Pulmonary artery endothelial cell (primary cell): ENCODE data around the gene RYR1. TPM values are rescaled to one million over a fixed set of nuclear protein-coding genes. Genes with fewer than 3 reads are reported as not detected.

ENCODE experiments used
- DNase-seq: peaks from one replicate; pipeline ENCODE4 v3.0.0-alpha.2; 2011; ENCODE audit warnings: low read depth, low spot score
- total RNA-seq: library from RNA; depleted of rRNA; stranded (reverse); fragments of >200 nt; gene quantifications from 2 replicates; pipeline ENCODE4 v1.2.3, GENCODE V29; 2014

Gene RYR1
- total RNA-seq: 0.26 TPM in 1 of 2 replicates, not detected in the other

DNA sequence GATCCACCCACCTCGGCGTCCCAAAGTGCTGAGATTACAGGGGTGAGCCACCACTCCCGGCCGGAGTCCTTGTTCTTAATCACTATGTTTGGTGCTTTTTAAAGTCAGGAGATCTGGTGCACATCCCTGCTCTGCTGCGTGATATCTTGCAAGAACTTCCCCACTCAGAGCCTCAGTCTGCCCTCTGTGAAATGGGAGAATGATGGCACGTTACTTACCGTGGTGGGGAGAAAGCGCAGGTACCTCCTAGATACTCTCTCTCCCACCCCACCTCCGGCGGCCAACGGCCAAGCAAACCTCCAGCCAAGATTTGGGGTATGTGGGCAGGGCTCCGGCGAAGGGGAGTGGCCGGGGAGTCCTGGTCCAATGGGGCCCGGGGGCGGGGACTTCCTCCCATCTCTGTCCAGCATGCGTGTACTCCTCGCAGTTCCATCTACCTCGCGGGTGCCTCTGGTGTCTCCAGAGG is at the start of gene RYR1:
Gene RYR1, plus strand, starts transcription at position 424 of the 466 bp plus-strand sequence. CDS start 139 bp downstream, outside the sequence.
- DNase-seq: no peak

DNA sequence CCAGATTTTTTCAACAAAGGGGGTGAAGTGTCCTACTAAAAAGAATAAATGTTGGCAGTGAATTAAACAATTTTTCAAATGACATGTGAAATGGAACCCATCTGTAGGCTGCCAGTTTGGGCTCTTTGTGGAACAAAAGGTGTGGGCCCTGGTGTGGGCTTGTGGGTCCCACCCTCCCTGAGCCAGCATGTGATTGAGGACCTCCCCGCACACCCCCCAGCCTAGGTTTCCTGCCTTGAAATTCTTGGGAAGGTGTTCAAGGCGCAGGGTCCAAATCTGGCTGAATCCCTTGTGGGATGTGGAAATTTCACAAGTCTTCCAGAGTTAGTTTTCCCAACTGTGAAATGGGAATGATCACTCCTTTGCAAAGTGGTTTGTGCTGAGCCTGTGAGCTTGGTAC is 49.7 kb upstream of the RYR1 start:
- no peak for DNase-seq

DNA sequence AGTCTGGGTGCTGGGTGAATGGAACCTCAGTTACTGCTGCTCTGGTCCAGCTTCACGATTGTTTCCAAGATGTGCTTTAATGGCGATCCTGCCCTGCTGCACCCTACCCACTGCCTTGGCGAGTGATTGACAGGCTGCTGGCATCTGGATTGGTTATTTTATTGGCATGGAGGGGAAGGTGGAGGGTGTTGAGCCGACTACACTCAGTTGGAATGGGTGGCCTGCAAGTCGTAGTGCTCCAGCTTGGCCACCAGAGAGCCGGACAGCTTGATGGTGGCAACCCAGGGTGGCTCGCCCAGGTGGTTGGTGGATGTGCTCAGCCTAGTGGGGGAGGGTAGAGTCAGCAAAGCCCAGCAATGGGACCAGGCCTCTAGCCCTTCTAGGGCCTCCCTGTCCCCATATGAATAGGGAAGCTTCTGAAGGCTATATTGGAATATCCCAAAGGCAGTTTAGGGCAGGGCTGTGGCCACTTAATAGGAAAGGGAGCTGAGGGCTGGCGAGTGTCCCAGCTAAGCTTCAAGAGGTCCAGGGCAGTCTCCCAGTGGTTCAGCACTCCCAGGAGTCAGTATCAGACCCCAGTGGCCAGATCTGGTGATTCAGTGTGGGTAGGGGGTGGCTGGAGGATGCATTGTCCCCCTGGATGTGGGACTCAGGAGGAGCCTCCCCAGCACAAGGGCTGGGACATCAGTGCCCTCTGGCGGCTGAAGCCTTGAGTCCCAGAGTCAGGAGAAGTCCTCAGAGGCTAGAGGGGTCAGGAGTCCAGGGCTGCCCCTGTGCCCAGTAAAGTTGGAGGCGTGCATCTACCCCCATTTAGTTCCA is 49.1 kb upstream of the RYR1 start:
- no peak for DNase-seq

DNA sequence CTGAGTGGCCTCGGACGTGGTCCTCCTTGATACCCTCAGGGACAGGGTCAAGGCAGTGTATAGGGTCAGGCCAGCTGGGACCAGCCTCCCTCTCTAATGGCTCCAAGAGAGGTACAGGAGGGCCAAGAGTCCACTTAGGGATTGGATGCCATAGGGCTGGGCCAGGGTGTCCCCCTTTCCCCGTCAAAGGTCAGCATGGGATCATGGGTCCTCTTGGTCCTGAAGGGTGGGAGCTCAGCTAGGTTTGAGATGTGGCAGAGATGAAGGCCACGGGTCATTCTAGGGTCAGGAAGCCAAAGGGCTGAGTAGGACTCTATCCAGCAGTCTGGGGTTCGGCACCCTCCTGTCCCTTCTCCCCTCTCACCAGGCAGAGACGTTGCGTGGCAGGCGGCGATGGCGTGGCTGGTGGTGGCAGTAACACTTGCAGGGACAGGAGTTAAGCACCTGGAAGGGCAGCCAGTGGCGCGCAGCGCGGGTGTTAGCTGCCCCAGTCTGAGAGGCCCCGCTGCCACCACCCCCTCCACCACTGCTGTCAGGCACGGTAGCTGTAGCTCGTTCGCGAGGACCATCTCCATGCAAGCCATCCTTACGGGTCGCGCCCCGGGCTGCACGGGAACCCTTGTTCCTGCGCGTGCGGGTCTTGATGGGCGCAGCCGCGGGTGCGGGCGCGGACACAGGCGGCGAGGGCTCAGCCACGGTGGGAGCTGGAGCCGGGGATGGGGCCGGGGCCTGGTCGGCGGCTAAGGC is 48.3 kb upstream of the RYR1 start:
- DNase-seq: no peak

DNA sequence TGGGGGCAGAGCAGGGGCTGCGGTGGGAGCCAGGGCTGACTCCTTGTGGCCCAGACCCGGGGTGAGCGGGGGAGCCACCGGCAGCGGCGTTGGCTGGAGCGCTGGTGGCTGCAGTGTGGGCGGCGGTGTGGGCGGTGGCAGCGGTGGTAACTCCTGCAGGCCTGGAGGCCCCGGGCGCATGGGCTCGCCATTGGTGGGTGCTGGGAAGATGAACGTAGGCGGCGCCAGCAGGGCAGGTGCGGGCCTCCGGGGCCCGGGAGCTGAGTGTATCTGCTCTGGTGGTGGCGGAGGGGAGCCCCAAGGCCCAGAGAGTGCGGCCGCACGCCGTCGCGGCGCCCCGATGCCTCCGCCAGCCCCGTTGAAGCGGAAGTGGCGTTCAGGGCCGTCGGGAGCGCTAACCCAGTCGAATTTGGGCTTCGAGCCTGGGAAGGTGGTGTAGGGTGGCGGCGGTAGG is 47.7 kb upstream of the RYR1 start:
- no peak for DNase-seq

DNA sequence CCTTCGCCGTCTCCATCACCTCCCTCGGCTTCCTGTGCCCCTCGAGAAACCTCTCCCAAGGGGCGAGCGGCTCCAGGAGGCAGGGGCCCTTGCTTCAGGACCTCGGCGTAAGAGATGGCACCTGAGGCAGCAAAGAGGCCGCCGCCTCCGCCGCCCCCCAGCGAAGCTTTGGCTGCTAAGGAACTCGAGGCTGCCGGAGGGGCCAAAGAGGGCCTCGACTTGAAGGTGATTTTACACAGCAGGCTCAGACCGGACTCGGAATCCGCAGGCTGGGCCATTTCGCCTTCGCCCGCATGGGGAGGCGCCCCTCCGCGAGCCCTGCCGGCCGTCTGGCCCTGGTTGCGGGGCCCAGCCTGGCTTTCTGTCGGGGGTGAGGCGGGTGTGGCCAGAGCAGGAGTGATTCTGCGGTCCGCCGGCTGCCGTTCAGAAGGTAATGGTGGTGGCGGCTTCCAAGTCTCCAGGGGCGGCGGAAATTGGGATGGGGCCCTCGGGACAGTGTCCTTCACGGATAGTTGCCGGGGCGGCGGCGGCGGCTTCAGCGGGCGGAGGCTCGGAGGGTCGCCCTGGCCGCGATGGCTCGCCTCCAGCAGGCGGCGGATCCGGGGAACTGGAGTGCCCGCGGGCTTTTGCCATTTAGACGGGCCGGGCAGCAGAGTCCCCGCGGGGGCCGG is 47.1 kb upstream of the RYR1 start:
- DNase-seq: no peak

DNA sequence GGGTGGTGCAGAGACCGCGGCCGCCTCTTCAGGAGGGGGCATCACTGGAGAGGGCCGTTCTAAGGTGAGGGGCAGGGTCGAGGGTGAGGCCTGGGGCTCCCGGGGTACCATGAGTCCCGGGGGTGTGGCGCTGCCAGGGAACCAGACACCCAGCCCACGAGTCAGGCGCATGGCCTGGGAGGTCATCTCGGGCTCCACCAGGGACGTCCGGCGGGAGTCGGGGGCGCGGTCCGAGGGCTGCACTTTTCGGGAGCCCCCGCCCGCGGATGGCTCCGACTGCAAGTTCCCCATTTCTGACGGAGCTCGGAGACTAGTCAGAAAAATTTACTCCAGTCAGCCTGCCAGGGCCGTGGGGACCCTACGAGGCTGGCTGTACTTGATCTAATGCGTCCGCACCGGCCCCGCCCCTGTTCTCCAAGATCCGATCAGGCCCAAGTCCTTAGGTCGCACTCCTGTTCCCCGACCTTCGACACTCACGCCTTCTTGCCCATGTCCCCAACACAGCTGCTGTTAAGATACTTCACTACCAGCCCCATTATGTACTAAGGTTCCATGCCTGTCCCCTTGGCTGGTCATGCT is 46.4 kb upstream of the RYR1 start:
- DNase-seq: no peak

DNA sequence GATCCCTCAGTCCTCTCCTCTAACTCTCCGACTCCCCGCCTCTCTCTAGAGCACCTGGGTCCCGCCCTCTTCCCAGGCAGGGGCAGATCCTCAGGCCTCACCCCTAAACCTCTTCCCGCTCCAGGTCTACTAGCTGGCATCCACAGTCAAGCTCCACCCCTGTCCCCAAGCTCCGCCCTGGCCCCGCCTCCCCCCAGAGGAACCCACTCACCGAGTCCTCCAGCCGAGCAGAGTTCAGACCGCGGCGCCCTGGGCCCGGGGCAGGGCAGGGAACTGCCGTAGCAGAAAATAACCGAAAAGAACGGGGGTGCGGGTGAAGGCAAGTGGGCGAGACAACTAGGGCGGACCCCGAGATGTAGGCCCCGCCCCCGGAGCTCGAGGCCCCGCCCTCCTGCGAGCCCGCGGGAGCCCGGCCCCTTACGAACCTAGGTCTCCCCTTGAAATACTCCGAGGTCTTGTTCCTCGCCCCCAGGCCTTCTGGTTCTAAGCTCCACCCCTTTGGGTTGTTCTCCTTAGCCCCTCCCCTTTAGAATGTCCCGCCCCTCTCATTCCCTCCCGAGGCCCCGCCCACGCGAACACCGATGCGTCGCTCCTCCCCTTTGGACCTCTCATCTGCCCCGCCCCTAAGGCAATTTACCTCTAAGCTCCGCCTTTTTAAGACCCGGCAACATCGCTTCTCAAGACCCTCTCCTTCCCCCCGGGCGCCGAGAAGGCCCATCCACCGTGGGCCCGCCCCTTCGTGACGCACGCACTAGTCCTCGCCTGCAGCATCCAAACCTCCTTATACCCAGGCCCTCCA is 45.7 kb upstream of the RYR1 start, which contains the start of gene GGN:
Gene GGN, minus strand, starts transcription at position 485 of the 799 bp plus-strand sequence. CDS start 773 bp downstream, outside the sequence.
- DNase-seq: peak; percentile 81

DNA sequence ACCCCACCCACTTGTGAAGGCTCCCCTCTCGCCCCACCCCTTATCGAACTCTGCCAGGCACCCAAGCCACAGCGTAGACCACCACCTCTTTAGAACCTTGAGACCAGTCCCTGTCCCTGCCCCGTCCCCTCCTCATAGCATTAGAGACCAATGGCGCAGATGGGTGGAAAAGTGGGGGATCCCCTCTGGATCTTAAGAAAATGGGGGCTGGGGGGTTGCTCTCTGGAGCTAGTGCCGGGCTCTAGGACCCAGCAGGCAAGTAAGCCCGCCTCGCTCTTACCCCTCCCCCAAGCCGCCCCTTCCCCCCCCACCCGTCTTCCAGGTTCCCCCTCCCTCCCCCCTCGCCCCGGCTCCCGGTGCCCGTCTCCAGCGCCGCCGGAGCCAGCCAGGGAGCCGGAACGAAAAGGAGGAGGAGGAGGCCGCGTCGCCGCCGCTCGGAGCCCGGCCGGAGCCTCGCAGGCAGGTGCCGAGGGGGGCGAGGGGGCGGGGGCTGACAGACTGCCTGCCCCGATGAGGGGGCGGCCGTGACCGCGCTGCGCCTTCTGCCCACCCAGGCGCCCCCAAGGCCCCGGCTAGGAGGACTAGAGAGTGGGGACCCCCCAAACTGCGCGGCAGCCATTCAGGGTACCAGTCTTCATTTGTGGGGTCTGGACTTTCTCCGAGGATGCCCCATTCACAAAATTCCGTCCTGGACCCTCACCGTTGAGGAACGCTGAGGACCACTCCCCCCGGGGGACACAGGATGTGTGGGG is 45.0 kb upstream of the RYR1 start, which contains the start of gene SPRED3:
Gene SPRED3, plus strand, starts transcription at position 349 of the 752 bp plus-strand sequence. CDS start 1,606 bp downstream, outside the sequence.
- peak; percentile 22 for DNase-seq

DNA sequence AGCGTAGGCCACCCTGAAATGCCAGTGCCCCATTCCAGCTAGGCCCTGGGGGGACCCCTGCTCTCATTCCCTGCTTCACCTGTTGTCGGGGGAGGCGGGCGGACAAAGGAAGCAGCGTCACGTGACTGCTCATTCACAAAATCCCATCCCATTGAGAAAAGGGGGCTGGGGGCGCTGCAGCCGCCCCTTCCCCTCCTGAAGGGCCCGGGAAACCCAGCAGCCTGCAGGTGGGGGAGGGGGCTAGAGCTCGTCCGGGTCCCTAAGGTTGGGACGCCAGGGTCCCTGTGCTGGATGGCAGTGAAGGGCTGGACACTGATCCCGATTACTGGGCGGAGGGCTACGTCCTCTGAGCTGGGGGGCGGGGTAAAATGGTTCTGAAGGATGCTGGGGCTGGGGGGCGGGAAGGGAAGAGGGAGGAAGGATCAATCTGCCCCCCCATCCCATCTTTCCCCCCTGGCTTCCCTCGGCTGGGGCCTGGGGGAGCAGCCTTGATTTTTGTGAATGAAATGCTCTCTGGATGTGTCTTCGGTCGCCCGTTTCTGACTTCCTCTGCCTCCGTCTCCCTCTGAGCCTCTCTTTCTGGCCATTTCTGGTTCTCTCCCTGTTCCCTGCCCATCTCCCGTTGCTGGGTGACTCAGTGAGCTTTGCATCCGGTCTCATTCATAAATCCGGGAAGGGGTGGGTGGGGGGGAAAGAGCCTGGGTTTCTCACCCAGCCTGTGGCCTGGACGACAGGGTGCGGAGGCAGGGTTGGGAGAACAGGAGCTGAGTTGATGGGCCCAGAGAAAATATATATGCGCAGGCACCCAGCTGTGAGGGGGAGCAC is 44.2 kb upstream of the RYR1 start:
- peak; percentile 45 for DNase-seq

DNA sequence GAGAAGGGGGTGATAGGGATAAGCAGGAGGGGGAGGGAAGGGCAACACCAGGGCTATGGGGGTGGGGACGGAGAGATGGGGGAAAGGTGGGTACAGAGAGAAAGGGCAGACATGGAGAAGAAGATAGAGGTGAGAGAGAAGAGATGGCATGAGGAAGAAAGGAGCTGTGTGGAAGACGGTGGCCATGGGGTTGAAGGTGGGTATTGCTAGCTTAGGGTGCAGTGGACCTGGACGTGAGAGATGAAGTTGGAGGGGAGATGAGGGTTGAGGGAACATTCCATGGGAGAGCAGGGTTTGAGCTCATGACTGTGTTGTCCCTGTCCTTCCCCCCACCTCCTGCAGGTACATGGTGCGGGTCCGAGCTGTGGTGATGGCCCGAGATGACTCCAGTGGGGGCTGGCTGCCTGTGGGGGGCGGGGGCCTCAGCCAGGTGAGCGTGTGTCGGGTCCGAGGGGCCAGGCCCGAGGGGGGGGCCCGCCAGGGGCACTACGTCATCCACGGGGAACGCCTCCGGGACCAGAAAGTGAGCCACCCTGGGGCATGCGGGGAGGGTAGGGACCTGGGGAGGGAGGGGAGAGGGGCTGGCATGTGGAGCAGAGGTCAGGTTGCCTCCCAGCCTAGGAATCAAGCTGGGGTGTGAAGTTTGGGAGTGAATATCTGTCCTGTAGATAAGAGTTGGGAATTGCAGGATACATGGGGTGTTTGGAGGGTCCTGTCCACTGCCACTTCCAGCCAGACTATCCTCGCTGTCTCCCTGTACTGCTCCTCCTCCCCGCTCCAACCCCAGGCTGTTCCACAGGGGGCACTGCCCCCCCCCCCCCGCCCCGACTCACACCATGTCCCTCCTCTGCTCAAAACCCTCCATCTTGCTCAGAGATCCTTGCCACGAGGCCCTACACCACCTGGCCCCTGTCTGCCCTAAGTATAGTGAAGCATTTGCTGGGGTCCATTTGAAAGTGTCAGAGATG is 43.2 kb upstream of the RYR1 start:
- no peak for DNase-seq

DNA sequence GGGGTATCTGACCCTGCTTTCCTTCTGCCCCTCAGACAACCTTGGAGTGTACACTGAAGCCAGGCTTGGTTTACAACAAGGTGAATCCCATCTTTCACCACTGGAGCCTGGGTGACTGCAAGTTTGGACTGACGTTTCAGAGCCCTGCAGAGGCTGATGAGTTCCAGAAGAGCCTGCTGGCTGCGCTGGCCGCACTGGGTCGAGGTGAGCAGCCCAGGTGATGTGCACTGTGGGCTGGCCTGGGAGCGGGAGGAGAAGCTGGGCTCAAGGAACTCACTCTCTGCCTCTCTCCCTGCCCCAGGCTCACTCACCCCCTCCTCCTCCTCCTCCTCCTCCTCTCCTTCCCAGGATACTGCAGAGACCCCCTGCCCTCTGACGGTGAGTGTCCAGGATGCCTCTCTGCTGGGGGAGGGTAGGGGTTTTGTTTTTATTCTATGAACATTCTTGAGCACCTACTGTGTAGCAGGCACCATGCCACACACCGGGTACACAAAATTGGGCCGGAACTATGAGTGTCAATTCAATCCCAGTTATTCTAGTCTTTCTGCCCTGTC is 41.5 kb upstream of the RYR1 start:
- no peak for DNase-seq

DNA sequence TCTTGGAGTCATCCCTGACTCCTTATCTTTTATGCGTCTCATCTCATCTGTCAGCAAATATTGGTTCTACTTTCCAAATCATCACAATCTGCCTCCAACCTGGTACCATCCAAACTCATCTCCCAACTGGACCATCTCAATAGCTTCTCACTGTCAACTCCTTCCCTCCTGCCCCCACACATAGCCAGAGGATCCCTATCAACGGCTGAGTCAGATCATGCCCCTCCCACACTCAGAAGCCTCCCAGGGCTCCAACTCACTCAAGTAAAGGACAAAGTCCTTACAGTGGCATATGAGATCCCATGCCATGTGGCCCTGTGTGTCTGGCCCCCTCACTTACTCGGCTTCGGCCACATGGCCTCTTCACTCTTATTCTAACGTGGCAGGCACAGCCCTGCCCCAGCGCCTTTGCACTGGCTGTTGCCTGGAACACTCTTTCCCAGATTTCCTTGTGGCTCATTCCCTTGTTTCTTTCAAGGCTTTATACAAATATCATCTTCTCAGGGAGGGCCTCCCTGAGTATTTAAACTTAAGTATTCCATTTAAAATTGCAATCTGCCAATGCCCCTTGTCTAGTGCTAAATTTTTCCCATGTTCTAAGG is 40.7 kb upstream of the RYR1 start:
- no peak for DNase-seq

DNA sequence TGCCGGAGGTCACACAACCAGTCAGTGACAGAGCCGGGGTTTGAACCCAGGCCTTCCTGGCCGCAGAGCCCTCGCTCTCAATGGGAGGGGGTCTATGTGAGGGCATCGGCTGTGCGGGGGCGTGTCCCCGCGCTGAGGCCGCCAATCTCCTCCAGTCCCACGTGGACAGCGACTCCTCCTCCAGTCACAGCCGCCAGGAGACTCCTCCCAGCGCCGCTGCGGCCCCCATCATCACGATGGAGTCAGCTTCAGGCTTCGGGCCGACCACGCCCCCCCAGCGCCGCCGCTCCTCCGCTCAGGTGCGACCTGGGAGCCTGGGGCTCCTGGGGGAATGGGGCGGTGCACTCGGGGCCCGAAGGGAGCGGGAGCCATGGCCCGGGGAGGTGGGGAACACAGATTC is 39.0 kb upstream of the RYR1 start:
- DNase-seq: no peak

DNA sequence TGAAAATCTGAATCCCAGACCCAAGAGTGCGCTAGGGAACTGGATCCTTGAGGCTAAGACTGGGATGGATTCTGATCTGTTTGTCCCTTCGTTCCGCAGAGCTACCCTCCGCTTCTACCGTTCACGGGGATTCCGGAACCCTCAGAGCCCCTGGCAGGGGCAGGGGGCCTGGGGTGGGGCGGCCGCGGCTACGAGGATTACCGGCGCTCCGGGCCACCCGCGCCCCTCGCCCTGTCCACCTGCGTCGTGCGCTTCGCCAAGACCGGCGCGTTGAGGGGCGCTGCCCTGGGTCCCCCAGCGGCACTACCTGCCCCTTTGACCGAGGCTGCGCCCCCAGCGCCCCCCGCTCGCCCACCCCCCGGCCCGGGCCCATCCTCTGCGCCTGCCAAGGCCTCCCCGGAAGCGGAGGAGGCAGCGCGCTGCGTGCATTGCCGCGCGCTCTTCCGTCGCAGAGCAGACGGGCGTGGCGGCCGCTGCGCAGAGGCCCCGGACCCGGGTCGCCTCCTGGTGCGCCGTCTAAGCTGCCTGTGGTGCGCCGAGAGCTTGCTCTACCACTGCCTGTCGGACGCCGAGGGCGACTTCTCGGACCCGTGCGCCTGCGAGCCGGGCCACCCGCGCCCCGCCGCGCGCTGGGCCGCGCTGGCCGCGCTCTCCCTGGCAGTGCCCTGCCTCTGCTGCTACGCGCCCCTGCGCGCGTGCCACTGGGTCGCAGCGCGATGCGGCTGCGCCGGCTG is 37.9 kb upstream of the RYR1 start:
- no peak for DNase-seq

DNA sequence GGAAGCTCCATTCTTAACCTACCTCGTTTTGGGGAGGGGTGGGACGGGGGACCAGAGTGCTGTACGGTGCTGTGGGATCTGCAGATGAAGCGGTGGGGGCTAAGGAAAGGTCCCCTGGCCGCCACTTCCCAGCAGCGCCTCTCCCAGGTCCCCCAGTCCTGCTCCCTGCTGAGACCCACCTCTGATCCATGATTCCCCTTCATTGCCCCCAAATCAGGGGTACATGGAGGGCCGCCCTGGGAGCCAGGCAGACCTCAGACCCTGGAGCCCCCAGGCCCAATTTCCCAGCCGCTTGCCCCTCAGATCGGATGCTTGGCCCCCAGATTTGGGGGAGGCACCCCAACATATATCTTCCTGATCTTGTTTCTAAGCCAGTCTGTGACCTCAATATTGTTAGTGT is 34.4 kb upstream of the RYR1 start:
- DNase-seq: no peak
